ENCODE results near the gene MAP7.

The MAP7 gene

GRCh38 chr6:136529710-136530109 lies 20.5 kb downstream of the MAP7 start:
- DNase-seq (no peak), ATAC-seq (no peak)

- ATAC-seq: no peak
- no peak for DNase-seq
Observed at GRCh38 chr6:136528477-136528876, 21.7 kb downstream of the MAP7 start.

DNA sequence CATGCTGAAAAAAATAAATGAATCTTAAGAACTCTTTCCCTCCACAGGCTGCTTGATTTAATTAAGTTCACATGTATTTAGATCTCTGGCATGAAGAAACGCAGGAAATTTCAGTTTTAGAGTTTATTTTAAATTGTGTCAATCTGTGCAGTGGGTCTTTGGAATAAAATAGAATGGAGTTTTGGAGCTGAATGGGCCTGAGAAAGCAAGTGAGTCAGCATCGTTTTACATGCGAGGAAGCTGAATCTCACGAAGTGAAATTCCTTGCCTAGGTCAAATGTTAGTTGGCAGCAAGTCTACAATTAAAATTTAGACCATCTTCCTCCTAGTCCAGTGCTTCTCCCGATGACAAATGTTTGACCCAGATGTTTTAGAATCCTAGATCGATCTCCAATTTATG lies 22.4 kb downstream of the MAP7 start:
- ATAC-seq (no peak), DNase-seq (no peak)

DNA sequence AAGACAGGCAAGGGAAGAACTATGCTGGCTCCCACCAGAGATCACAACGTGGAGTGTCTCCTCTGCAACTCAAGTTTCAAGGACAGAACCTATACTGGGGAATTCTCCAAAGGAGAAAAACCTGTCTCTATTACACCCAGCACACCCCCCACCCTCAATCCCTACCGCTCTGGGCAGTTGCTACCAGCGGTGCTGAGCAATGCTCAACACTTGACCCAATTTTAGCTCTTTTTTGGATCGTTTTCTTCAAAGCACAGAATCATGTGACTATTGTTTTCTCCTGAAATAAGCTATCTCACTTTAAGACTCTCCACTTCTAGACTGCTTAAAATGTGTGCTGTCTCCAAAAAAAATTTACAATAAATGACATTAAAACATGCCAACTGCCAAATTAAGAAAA lies 23.3 kb downstream of the MAP7 start:
- DNase-seq: no peak
- no peak for ATAC-seq

DNA sequence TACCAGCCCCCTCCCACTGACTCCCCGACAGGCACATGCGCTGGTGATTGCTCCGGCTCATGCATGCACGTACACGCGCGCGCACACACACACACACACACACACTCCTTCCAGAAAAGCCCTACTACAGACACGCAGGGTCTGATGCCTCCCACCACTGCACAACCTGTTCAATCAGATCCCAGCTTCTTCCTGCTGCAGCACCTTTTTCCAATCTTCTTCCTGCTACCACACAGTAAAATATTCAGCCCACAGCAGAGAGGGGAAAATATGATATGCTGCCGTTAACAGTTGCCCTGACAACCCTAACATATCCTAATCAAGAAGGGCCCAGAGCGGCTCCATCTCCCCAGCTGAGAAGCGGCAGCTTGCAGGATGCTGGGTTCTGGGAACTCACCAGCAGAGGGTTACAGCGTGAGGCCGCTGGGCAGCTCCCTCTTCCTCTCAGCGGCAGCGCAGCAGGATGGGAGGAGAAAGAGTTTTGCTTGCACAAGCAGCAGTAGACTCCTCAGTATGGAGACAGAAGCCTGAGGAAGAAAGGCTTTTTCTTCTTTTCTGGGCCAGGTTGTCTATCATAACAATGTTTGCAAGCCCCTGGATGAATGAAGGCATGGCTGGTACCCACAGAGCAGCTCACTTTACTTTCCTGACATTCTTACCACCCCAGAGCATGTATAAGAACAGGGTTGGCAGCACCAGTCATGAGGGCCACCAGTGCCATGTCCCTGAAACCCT lies 23.9 kb downstream of the MAP7 start:
- peak; percentile 81 for ATAC-seq

GRCh38 chr6:136525586-136526195 lies 24.5 kb downstream of the MAP7 start:
- ATAC-seq (no peak), DNase-seq (no peak)

More for the DNA sequence above, 23.9 kb downstream of the MAP7 start:
- DNase-seq: peak; percentile 33

DNA sequence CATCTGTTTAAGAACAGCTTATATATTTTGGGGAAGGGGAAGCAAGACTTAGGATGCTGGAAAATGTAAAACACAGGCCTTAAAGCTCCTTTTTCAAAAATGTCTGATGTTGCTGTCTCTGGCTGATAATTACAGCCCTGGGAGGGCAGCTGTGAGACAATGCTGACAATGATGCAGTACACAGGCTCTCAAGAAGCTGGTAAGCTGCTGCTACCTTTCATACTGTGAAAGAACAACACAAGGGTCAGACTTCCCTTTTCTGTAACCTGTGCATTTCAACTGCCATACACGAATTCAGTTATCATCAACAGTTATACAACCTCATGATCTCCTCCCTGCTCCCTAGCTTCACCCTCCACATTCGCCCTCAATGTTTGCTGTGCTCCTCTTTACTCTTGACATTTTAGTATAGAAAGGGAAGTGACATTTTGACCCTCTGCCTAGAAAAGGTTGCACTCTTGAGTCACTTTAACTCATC lies 25.2 kb downstream of the MAP7 start:
- no peak for DNase-seq
- peak; percentile 41 for ATAC-seq

DNA sequence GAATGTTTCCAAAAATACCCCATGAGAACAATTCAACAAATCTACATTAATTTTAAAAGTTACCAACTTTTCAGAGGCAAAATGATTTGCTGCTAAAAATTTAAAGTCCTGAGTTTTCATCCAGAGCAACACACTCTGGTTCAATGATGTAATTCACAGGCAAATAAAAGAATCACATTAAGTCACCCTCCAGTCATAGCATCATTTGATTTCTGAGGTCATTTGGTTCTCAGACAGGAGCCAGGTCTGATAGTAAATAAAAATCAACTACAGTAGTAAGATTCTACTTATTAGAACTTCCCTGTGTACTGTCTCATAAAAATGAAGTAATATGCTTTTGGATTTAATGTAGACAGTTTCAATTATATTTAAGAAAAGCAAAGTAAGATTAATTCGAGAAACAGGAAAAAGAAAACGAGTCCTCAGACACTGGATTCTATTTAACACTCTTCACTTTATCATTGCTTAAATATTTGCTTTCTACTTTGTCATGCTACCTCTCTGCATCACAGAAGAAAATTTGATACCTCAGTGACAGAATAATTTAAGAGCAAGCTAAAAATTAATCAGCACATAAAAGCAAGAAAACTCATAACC lies 25.8 kb downstream of the MAP7 start:
- DNase-seq (no peak), ATAC-seq (no peak)

- no peak for ATAC-seq
Observed at GRCh38 chr6:136523196-136523595, 27.0 kb downstream of the MAP7 start.

GRCh38 chr6:136522636-136523035 lies 27.6 kb downstream of the MAP7 start:
- ATAC-seq: no peak
- DNase-seq: no peak

More at GRCh38 chr6:136523196-136523595, 27.0 kb downstream of the MAP7 start:
- DNase-seq: no peak

- DNase-seq (no peak), ATAC-seq (no peak)
Observed at GRCh38 chr6:136521911-136522310, 28.3 kb downstream of the MAP7 start.

DNA sequence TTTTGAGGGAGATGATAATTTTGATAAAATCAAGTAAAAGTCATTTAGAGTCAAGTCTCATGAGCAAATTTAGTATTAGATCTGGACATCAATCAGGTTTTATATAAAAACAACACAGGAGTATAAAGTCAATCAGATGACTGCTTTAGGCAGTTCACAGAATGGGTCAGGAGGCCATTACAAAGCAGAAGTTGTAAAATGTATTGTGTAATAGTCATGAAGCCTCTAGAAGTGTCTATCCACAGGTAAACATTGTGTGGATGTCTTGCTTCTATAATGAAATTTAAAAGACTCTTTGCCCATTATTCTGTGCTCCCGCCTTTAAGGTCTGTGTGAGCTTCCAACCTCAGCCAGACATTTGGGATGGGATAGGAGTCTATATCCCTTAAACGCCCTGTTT lies 28.8 kb downstream of the MAP7 start:
- no peak for DNase-seq
- no peak for ATAC-seq

DNA sequence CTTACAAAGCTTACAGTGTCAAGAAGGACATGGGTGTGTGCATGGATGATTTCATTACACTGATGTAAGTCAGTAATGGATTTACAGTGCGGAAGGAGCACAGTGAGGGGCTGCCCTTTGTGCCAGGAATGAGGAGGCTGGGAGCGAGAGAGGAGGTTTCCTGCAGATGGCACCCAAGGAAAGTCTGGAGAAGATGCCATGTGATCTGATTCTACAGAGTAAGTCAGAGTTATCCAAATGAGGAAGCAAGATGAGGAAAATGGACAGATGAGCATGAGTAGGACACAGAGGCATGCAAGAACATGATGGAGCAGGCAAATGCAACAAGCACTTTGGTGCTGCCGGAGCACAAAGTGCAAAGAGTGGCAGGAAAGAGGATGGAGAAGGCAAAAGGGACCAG lies 29.7 kb downstream of the MAP7 start:
- ATAC-seq: no peak
- no peak for DNase-seq

GRCh38 chr6:136517582-136517981 lies 32.6 kb downstream of the MAP7 start:
- DNase-seq (no peak), ATAC-seq (no peak)

- DNase-seq: no peak
- ATAC-seq: no peak
Observed at GRCh38 chr6:136517002-136517401, 33.2 kb downstream of the MAP7 start.

GRCh38 chr6:136514591-136514990 lies 35.6 kb downstream of the MAP7 start:
- DNase-seq (no peak), ATAC-seq (no peak)

DNA sequence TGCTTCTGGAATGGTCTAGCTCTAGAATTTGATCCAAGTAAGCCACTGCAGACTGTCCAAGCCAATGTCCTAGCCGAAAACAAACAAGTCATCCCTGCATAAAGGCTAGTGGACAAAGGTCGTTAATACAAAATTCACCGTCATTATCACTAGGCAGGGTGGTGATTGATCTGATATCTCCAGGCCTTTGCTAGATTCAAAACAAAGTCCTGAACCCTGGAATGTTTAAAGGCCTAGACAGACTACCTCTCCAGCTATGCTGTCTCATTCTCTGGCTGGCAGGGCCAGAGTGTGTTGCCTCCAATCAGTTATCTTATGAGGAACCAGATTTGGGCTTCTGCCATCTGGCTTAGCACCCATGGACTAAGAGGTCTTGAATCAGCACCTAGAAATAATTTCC lies 38.3 kb downstream of the MAP7 start:
- ATAC-seq (no peak), DNase-seq (no peak)

- DNase-seq: no peak
- ATAC-seq: no peak
Observed at GRCh38 chr6:136511397-136511796, 38.8 kb downstream of the MAP7 start.

GRCh38 chr6:136510782-136511181 lies 39.4 kb downstream of the MAP7 start:
- peak; percentile 11 for DNase-seq
- ATAC-seq: peak; percentile 89

DNA sequence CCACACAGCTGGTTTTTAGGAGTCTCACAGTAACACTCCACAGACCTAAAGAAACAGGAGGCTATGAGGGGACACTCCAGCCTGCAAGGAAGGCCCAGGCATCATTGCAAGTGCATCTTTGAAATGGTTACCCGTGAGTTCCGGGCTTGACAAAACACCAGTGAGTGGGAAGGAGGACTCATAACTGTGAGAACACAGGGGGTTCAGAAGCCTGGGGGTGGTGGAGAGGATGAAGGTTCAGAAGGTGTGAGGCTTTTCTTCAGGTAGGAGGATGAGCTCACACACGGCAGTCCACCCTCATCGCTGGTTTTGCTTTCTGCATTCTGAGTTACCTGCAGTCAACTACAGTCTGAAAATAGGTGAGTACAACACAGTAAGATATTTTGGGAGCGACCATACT lies 39.9 kb downstream of the MAP7 start:
- DNase-seq (peak; percentile 9), ATAC-seq (peak; percentile 42)

DNA sequence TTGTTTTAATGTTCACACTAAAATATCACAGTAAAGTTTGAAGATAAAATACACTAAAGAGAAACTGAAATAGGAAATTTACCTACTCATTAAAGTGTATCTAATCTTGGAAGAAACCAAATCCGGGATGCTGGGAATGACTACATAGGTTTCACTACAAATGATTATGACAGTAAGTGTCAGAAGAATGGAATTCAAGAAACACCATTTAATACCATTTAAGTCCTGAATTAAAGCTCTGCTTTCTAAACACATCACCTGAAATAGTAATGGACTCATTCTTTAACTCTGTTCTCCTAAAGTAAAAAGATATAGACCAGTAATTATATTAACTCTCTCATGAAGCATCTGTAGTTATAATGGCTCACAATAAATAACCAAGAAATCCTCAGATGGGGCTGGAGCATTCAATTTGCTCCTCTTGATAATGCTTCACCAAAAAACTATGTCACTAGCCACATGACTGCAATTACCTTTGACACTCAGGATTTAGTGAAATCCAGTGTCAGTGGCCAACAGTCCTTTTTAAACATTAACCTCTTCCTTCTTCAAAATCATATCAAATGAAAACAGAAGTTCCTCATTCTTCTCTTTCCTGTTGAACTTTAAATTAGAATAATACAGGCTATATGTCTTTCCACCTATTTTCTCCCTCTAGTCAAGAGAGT lies 41.4 kb downstream of the MAP7 start:
- no peak for DNase-seq
- ATAC-seq: no peak

- no peak for ATAC-seq
- no peak for DNase-seq
Observed at GRCh38 chr6:136506124-136506799, 44.0 kb downstream of the MAP7 start.

Measured in stimulated activated naive CD8-positive, alpha-beta T cell treated with anti-CD3 and anti-CD28 coated beads, Interleukin-15, Interleukin-2, amounts not matched to agents 100 U/mL and 50 U/mL, for 24 hours (primary cell).